NCI-H128 (cell line): ENCODE results near the gene NPFF.

Experiments
- DNase-seq: peaks from one replicate; lab custom pipeline; 2025; ENCODE audit not compliant: unreplicated experiment; lab: John Stamatoyannopoulos, UW

NPFF gene

GRCh38 chr12:53514628-53515290 lies 7.5 kb upstream of the NPFF start:
- no peak for DNase-seq

- DNase-seq, result no peak
Observed at GRCh38 chr12:53513712-53514410, 6.6 kb upstream of the NPFF start.

GRCh38 chr12:53510181-53510812 lies 3.0 kb upstream of the NPFF start:
- DNase-seq, result no peak

- DNase-seq, result peak; percentile 73
Observed at GRCh38 chr12:53508534-53509170, 1.4 kb upstream of the NPFF start.

GRCh38 chr12:53507603-53507885 lies 260 bp upstream of the NPFF start:
- no peak for DNase-seq

- no peak for DNase-seq
Observed at GRCh38 chr12:53506450-53506785, 866 bp downstream of the NPFF start.

- DNase-seq, result no peak
Observed at GRCh38 chr12:53505555-53506449, 1.5 kb downstream of the NPFF start.

GRCh38 chr12:53505086-53505485 lies 2.2 kb downstream of the NPFF start:
- DNase-seq, result no peak

GRCh38 chr12:53504004-53504920 lies 3.0 kb downstream of the NPFF start:
- no peak for DNase-seq

GRCh38 chr12:53502983-53503728 lies 4.1 kb downstream of the NPFF start:
- no peak for DNase-seq

GRCh38 chr12:53502331-53502730 lies 5.0 kb downstream of the NPFF start:
- no peak for DNase-seq

GRCh38 chr12:53501615-53502181 lies 5.6 kb downstream of the NPFF start:
- DNase-seq, result no peak

GRCh38 chr12:53500776-53501614 lies 6.3 kb downstream of the NPFF start, which contains the start of gene TARBP2:
Gene TARBP2, plus strand, starts transcription at chr12:53501283. Its CDS starts 126 bp downstream, at chr12:53501409.
- peak; percentile 98 for DNase-seq

GRCh38 chr12:53500142-53500775 lies 7.0 kb downstream of the NPFF start:
- no peak for DNase-seq

- DNase-seq, result no peak
Observed at GRCh38 chr12:53499266-53500141, 7.8 kb downstream of the NPFF start, which contains the start of gene MAP3K12. Gene MAP3K12, minus strand, starts transcription at chr12:53499458. Its CDS starts 12,067 bp downstream, at chr12:53487391.

GRCh38 chr12:53498235-53498630 lies 9.1 kb downstream of the NPFF start:
- DNase-seq, result no peak
